Adrenal gland (tissue), 5 donors: ENCODE measurements around the gene TNIK.

Experiments used
- CTCF ChIP-seq, 6 experiments: fragments of 450-650 bp in 4 of 6; fragments of 200-600 bp in 2 of 6; sonication (generic) in 1 of 6; IDR thresholded peaks; 1 replicate in 5 of 6; 2 replicates in 1 of 6; pipeline versions ENCODE4 v1.5.1 to v1.8.0; 2016 to 2021; ENCODE audit warnings: antibody characterized with exemption in 6 of 6, mild to moderate bottlenecking in 2 of 6, moderate library complexity in 1 of 6
- POLR2A ChIP-seq, 2 donors: fragments of 450-650 bp; IDR thresholded peaks; one replicate each; pipeline ENCODE4 v1.6.1; 2017; ENCODE audit warnings: antibody characterized with exemption in 2 of 2, mild to moderate bottlenecking in 2 of 2, moderate library complexity in 1 of 2
- donor health status: DM: no; HTN: no; CAD: no.

GRCh38 chr3:171441381-171441780, 18.8 kb downstream of the TNIK start:
- TF ChIP-seq POLR2A (IDR thresholded peaks at IDR 0.05) (no peak), CTCF (IDR thresholded peaks at IDR 0.05) (no peak)
